Measurements from ENCODE around the gene SHROOM2.

DNA sequence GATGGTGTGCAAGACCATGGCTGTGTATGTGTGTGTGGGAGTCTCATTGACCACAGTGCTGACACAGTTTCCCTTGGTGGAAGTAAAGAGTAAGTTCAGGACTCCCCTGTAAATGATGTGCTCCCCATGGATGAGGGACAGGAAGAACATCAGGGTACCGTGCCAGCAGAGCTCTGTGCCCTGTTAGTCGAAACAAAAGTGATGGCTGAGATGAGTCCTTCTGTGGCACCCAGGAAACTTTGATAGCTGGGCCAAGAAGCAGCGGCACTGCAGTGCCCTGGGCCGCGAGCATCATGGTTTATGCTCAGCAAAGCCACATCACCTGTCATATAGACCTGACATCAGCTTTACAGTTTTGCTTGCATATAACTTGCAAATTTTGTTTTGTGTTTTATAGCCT, 119.5 kb downstream of the SHROOM2 start:
- TF ChIP-seq POLR2AphosphoS5 (IDR thresholded peaks at IDR 0.05) = no peak
- no peak for TF ChIP-seq POLR2A (IDR thresholded peaks at IDR 0.05)
